ENCODE measurements around the gene C11orf42.

C11orf42 gene

GRCh38 chr11:6228520-6228919, 23.2 kb downstream of the C11orf42 start:
- Histone ChIP-seq H4K20me1 (ENCODE audit: low read depth, low read length) (0 out of 2 replicates have a peak, but pooled peaks cover 3% of the 10 kb centered on the region), H3K9me2 (replicated peaks; ENCODE audit: insufficient read depth, low read length) (no peaks in the 10 kb centered on the region), H3K4me3 (ENCODE audit: insufficient read depth, low read length, poor library complexity, severe bottlenecking) (no peak overlapping the region), H3K27me3 (ENCODE audit: low read length) (no peaks in the 10 kb centered on the region), H3K36me3 (ENCODE audit: low read length) (no peaks in the 10 kb centered on the region), H3K79me2 (ENCODE audit: insufficient read depth, low read length) (no peaks in the 10 kb centered on the region; the same call in 1 of the 2 replicates), H3K4me2 (ENCODE audit: low read depth, low read length, poor library complexity, severe bottlenecking) (no peak overlapping the region), H3F3A (ENCODE audit: insufficient read depth) (no peaks in the 10 kb centered on the region), H3K9me3 (ENCODE audit: insufficient read depth, low read length) (no peaks in the 10 kb centered on the region), H3K27ac (ENCODE audit: low read depth, low read length) (no peak overlapping the region), H3K9ac (ENCODE audit: low read length) (no peak overlapping the region), H2AFZ (ENCODE audit: low read depth, low read length, severe bottlenecking) (no peak overlapping the region)
- TF ChIP-seq EZH2phosphoT487 (conservative IDR thresholded peaks at IDR 0.05; ENCODE audit: low read length) = no peak
- no peak for TF ChIP-seq CTCF (IDR thresholded peaks at IDR 0.05; ENCODE audit: insufficient read depth, low read length, poor library complexity, severe bottlenecking)

GRCh38 chr11:6229911-6230310, 24.6 kb downstream of the C11orf42 start:
- Histone ChIP-seq H2AFZ (ENCODE audit: low read depth, low read length, severe bottlenecking) (no peak overlapping the region), H3K27me3 (ENCODE audit: low read length) (no peaks in the 10 kb centered on the region), H3K9me3 (ENCODE audit: insufficient read depth, low read length) (no peaks in the 10 kb centered on the region), H4K20me1 (ENCODE audit: low read depth, low read length) (0 out of 2 replicates have a peak, but pooled peaks cover 3% of the 10 kb centered on the region), H3K4me2 (ENCODE audit: low read depth, low read length, poor library complexity, severe bottlenecking) (no peak overlapping the region), H3K36me3 (ENCODE audit: low read length) (no peaks in the 10 kb centered on the region), H3K79me2 (ENCODE audit: insufficient read depth, low read length) (no peaks in the 10 kb centered on the region; the same call in 1 of the 2 replicates), H3K9me2 (replicated peaks; ENCODE audit: insufficient read depth, low read length) (no peaks in the 10 kb centered on the region), H3K27ac (ENCODE audit: low read depth, low read length) (no peak overlapping the region), H3K4me3 (ENCODE audit: insufficient read depth, low read length, poor library complexity, severe bottlenecking) (no peak overlapping the region), H3K9ac (ENCODE audit: low read length) (no peak overlapping the region), H3F3A (ENCODE audit: insufficient read depth) (no peaks in the 10 kb centered on the region)
- TF ChIP-seq CTCF (IDR thresholded peaks at IDR 0.05; ENCODE audit: insufficient read depth, low read length, poor library complexity, severe bottlenecking) (no peak), EZH2phosphoT487 (conservative IDR thresholded peaks at IDR 0.05; ENCODE audit: low read length) (no peak)

- H3K9me3 ChIP-seq (ENCODE audit: insufficient read depth, low read length) = no peaks in the 10 kb centered on the region
- H3F3A ChIP-seq (ENCODE audit: insufficient read depth) = peaks cover 9% of the 10 kb centered on the region
- H3K79me2 ChIP-seq (ENCODE audit: insufficient read depth, low read length) = no peaks in the 10 kb centered on the region; the same call in 1 of the 2 replicates
- H4K20me1 ChIP-seq (ENCODE audit: low read depth, low read length) = 0 out of 2 replicates have a peak, but pooled peaks cover 3% of the 10 kb centered on the region
- H3K27me3 ChIP-seq (ENCODE audit: low read length) = no peaks in the 10 kb centered on the region
- H2AFZ ChIP-seq (ENCODE audit: low read depth, low read length, severe bottlenecking) = no peak overlapping the region
- peak overlapping the region; percentile 79 for H3K4me2 ChIP-seq (ENCODE audit: low read depth, low read length, poor library complexity, severe bottlenecking)
- no peak overlapping the region for H3K9ac ChIP-seq (ENCODE audit: low read length)
- H3K36me3 ChIP-seq (ENCODE audit: low read length) = no peaks in the 10 kb centered on the region
- no peak for TF ChIP-seq EZH2phosphoT487 (conservative IDR thresholded peaks at IDR 0.05; ENCODE audit: low read length)
- TF ChIP-seq CTCF (IDR thresholded peaks at IDR 0.05; ENCODE audit: insufficient read depth, low read length, poor library complexity, severe bottlenecking) = no peak
- H3K27ac ChIP-seq (ENCODE audit: low read depth, low read length) = no peak overlapping the region
- H3K9me2 ChIP-seq (replicated peaks; ENCODE audit: insufficient read depth, low read length) = no peaks in the 10 kb centered on the region
- no peak overlapping the region for H3K4me3 ChIP-seq (ENCODE audit: insufficient read depth, low read length, poor library complexity, severe bottlenecking)
Observed at GRCh38 chr11:6232899-6233298, 27.5 kb downstream of the C11orf42 start.

Data from SU-DHL-6 (cell line).